Measurements from ENCODE around the gene PSMG2. TPM values are rescaled to one million over a fixed set of nuclear protein-coding genes. Genes with fewer than 3 reads are reported as not detected.

PSMG2 gene
- total RNA-seq (10 to 100 TPM; 49.6 to 60.7 TPM), total RNA-seq (55.6 to 67.3 reads per million in 2 donors)

DNA sequence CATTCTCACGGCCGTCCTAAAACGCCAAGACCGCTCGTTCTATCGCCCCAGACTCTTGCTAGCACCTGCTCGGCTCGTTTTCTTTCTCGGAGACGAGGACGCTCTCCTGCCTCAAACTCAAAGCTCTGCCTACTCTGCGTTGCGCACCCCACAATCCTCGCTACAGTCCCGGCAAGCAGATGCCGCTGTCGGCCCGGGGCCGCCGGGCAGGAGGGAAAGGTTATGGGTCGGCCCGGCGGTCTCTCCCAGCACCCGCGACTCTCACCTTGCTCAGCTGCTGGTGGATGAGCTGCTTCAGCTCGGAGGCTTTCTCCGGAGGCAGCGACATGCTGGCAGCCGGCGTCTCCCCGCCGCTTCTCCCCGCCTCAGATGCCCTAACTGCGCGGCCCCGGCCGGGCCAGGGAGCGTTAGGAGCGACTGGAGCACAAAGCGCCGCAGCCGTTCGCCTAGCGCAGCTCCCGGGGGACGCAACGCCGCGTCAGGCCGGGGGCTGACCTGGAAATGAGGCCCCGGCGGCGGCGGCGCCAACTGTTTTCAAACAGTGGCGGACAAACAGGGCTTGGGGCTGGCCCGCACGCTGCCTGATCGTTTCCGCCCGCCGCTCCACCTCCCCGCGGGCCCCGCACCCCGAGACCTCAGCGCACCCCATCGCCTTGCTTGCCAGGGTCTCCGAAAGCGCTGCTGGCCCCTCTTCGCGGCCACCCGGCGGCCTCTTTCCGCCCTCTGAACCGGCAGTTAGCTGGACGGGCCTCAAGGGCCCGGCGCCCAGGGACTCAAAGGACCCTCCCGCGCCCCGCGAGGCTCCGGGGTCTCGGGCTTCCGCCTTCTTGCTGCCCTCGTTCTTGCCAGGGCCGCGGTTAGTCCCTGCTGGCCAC, at the start of gene PSMG2, which contains the start of gene CEP76:
PSMG2 (plus strand) TSS at position 822 of the 875 bp plus-strand sequence. CDS start 66 bp downstream, outside the sequence.
CEP76 (minus strand) TSS at position 503 of the 875 bp plus-strand sequence; CDS start at position 328, 175 bp downstream.
- Mint-ChIP-seq H3K27ac (peak within 1 kb of the TSS; percentile 97), H3K36me3 (ENCODE audit: low read depth) (peaks cover 7% of the 10 kb centered on the region)
- ATAC-seq, result peak; percentile 83

GRCh38 chr18:12654971-12655370, 47.9 kb upstream of the PSMG2 start:
- H3K4me3 Mint-ChIP-seq, result peak overlapping the region; percentile 64
- no peak overlapping the region for H3K27ac Mint-ChIP-seq
- H3K27me3 Mint-ChIP-seq, result peaks cover 5% of the 10 kb centered on the region
- no peaks in the 10 kb centered on the region for H3K9me3 ChIP-seq (ENCODE audit: control insufficient read depth, low read length, poor library complexity, severe bottlenecking)
- no peak for ATAC-seq
- H3K4me1 Mint-ChIP-seq, result peaks cover 21% of the 10 kb centered on the region
- DNase-seq, result no peak
- H3K36me3 Mint-ChIP-seq (ENCODE audit: low read depth), result no peaks in the 10 kb centered on the region

More for the DNA sequence above, at the start of gene PSMG2, which contains the start of gene CEP76:
- DNase-seq, result peak; percentile 73 to 77 (median 77)
- no peaks in the 10 kb centered on the region for H3K9me3 ChIP-seq (ENCODE audit: control insufficient read depth, low read length, poor library complexity, severe bottlenecking)
- no peaks in the 10 kb centered on the region for H3K27me3 Mint-ChIP-seq
- peaks cover 39% of the 10 kb centered on the region for H3K4me1 Mint-ChIP-seq
- peak within 1 kb of the TSS; percentile 97 for H3K4me3 Mint-ChIP-seq

DNA sequence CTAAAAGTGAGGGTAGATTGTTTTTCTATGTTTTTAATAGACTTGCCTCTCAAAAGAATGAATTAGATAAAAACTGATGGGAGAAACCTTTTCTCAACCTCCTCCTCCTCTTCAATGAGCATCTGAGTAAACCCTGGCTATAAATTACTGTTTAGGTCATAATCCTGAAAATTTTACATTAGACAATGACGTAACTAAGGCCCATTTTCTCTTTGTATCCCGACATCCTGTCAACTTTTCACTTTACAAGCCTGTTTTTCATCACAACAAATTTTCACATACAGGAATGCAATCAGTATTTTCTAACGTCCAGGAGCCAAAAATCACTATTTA, 46.3 kb upstream of the PSMG2 start:
- Mint-ChIP-seq H3K4me3 (peak overlapping the region; percentile 84), H3K27ac (peak overlapping the region; percentile 41)
- no peak for ATAC-seq

DNA sequence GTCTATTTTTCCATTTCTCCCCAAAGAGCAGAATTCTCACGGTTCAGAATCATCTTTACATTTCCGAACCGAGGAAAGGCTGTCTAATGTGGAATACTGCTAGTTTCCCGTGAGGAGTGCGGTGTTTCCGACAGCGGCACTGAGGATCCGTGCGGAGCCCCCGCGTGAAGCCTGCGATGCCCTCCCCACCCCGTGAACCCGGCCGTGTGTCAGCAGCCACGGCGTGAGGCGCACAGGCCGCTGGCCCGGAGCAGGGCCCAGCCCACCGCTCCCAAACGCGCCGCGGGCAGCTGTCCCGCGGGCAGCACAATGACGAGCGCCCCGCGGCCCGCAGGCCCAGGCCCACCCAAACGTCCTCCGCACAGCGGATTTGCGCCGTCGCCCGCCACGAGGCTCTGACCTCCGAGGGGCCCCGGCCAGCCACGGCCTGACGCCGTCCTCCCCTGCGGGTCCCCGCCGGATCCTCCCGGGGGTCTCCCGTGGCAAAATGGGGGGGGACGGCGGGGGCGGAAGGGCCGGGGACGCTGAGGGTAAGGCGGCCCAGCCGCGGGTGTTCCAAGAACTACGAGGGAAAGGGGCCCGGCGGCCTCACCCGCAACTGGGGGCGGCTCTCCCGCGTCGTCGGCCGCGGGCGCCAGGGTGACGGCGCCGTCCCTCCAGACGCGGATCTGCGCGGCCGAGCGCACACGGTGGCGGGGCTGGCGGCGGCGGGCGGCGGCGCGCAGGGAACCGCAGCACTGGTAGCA, 45.7 kb upstream of the PSMG2 start:
- ATAC-seq (peak; percentile 67), DNase-seq (peak in 2 of 3 donors; percentile 6 to 17)
- no peaks in the 10 kb centered on the region for H3K9me3 ChIP-seq (ENCODE audit: control insufficient read depth, low read length, poor library complexity, severe bottlenecking)
- Mint-ChIP-seq H3K27me3 (no peaks in the 10 kb centered on the region), H3K36me3 (ENCODE audit: low read depth) (no peaks in the 10 kb centered on the region), H3K4me3 (peak overlapping the region; percentile 84), H3K27ac (peak overlapping the region; percentile 41), H3K4me1 (peaks cover 19% of the 10 kb centered on the region)

More for the DNA sequence above, 46.3 kb upstream of the PSMG2 start:
- no peaks in the 10 kb centered on the region for H3K9me3 ChIP-seq (ENCODE audit: control insufficient read depth, low read length, poor library complexity, severe bottlenecking)
- H3K36me3 Mint-ChIP-seq (ENCODE audit: low read depth), result no peaks in the 10 kb centered on the region
- peaks cover 4% of the 10 kb centered on the region for H3K27me3 Mint-ChIP-seq
- peaks cover 20% of the 10 kb centered on the region for H3K4me1 Mint-ChIP-seq
- DNase-seq, result no peak

- Mint-ChIP-seq H3K36me3 (ENCODE audit: low read depth) (no peaks in the 10 kb centered on the region), H3K27me3 (no peaks in the 10 kb centered on the region), H3K4me3 (peak within 1 kb of the TSS; percentile 84), H3K27ac (peak within 1 kb of the TSS; percentile 57), H3K4me1 (peaks cover 15% of the 10 kb centered on the region)
- peak; percentile 18 to 42 (median 34) for DNase-seq
- H3K9me3 ChIP-seq (ENCODE audit: control insufficient read depth, low read length, poor library complexity, severe bottlenecking), result no peaks in the 10 kb centered on the region
- ATAC-seq, result peak; percentile 64
Measured at GRCh38 chr18:12657684-12658425, 45.0 kb upstream of the PSMG2 start, which contains the start of gene SPIRE1. Gene SPIRE1, minus strand, starts transcription at chr18:12658107. Its CDS starts 241 bp downstream, at chr18:12657866.

- no peaks in the 10 kb centered on the region for H3K27me3 Mint-ChIP-seq
- H3K27ac Mint-ChIP-seq, result peak overlapping the region; percentile 57
- H3K36me3 Mint-ChIP-seq (ENCODE audit: low read depth), result no peaks in the 10 kb centered on the region
- no peaks in the 10 kb centered on the region for H3K9me3 ChIP-seq (ENCODE audit: control insufficient read depth, low read length, poor library complexity, severe bottlenecking)
- peaks cover 8% of the 10 kb centered on the region for H3K4me1 Mint-ChIP-seq
- peak in 1 of 3 donors; percentile 21 for DNase-seq
- H3K4me3 Mint-ChIP-seq, result peak overlapping the region; percentile 84
- peak; percentile 42 for ATAC-seq
Measured at GRCh38 chr18:12658426-12659138, 44.3 kb upstream of the PSMG2 start.

GRCh38 chr18:12659904-12660605, 42.8 kb upstream of the PSMG2 start:
- no peaks in the 10 kb centered on the region for H3K9me3 ChIP-seq (ENCODE audit: control insufficient read depth, low read length, poor library complexity, severe bottlenecking)
- no peaks in the 10 kb centered on the region for H3K27me3 Mint-ChIP-seq
- ATAC-seq, result peak; percentile 47
- DNase-seq, result no peak
- no peaks in the 10 kb centered on the region for H3K36me3 Mint-ChIP-seq (ENCODE audit: low read depth)
- H3K4me3 Mint-ChIP-seq, result no peak overlapping the region
- peaks cover 7% of the 10 kb centered on the region for H3K4me1 Mint-ChIP-seq
- no peak overlapping the region for H3K27ac Mint-ChIP-seq

DNA sequence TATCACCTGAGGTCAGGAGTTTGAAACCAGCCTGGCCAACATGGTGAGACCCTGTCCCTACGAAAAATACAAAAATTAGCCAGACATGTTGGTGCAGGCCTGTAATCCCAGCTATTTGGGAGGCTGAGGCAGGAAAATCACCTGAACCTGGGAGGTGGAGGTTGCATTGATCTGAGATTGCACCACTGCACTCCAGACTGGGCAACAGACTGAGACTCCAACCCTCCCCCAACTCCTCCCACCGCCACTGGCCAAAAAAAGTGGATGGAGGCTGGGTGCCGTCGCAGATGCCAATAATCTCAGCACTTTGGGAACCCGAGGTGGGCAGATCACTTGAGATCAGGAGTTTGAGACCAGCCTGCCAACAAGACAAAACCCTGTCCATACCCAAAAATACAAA, 34.8 kb upstream of the PSMG2 start:
- no peaks in the 10 kb centered on the region for H3K9me3 ChIP-seq (ENCODE audit: control insufficient read depth, low read length, poor library complexity, severe bottlenecking)
- no peaks in the 10 kb centered on the region for H3K36me3 Mint-ChIP-seq (ENCODE audit: low read depth)
- ATAC-seq (no peak), DNase-seq (no peak)
- no peak overlapping the region for H3K4me3 Mint-ChIP-seq
- no peaks in the 10 kb centered on the region for H3K4me1 Mint-ChIP-seq
- no peak overlapping the region for H3K27ac Mint-ChIP-seq
- no peaks in the 10 kb centered on the region for H3K27me3 Mint-ChIP-seq

DNA sequence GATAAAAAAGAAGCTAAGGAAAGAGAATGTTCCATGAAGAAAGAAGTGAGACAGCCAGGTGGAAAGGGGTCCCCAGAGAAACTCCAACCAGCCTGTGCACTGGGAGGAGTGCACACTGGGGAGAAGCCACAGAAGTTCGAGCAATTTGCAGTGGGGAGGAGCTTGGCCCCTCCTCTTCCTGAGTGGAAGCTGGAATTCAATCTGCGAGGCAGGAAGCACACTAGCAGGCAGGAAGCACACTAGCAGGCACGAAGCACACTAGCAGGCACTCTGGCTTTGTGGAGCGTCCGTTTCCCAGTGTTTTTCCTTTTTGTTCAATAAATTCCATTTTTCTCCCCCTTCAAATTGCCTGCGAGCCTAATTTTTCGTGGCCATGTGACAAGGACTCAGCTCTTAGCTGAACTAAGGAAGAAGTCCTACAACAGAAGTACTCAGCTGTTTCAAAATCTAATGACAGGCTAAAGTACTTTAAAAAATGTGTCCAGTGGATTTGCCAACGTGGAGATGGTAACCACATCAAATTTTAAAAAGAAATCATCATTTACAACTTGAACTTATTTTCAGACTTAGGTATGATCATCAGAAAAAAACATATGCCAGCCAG, 23.6 kb upstream of the PSMG2 start:
- H3K27ac Mint-ChIP-seq, result peak overlapping the region; percentile 49
- peaks cover 4% of the 10 kb centered on the region for H3K4me1 Mint-ChIP-seq
- ATAC-seq (no peak), DNase-seq (no peak)
- H3K9me3 ChIP-seq (ENCODE audit: control insufficient read depth, low read length, poor library complexity, severe bottlenecking), result no peaks in the 10 kb centered on the region
- H3K4me3 Mint-ChIP-seq, result peak overlapping the region; percentile 59
- no peaks in the 10 kb centered on the region for H3K27me3 Mint-ChIP-seq
- no peaks in the 10 kb centered on the region for H3K36me3 Mint-ChIP-seq (ENCODE audit: low read depth)

DNA sequence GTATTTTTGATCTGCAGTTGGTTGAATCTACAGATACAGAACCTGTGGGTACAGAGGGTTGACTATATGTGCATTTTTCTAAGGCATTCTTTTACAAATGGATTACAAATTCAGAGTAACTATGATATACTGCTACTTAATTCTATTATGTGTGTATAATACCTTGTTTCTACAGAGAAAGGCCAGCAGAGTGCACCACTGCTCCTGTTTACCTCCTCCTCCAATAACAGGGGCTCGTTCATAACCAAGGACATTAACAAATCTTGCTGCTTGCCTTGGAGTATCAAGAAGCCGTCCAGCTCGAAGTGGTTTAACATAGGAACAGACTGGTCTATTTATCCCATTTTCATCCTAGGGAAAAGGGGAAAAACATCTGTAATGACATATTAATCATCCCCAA, 16.7 kb upstream of the PSMG2 start:
- no peaks in the 10 kb centered on the region for H3K36me3 Mint-ChIP-seq (ENCODE audit: low read depth)
- H3K4me3 Mint-ChIP-seq, result no peak overlapping the region
- ATAC-seq, result no peak

DNA sequence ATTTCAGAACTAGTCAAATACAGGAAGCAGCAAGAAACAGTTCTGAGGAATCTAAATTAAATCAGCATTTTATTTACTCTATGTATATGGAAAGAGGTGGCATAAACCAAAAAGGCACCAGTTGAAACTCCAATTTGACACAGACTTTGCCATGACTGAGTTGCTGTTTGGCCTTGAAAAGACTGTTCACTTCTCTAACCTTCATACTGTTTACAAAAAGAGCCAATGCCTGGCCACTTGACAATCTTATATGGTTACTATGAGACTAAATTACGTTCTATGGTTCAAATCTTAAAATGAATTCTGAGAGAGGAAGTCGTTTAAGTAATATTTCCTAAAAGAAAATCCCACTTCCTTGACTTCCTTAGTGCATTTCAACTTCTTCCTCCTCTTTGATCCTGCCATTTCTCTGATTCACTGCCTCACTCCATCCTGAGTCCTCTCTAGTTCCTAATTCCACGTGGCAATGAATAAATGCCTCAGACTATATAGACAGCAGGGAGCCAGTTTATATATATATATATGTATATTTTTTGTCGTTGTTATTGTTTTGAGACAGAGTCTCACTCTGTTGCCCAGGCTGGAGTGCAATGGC, 13.5 kb upstream of the PSMG2 start:
- Mint-ChIP-seq H3K36me3 (ENCODE audit: low read depth) (peaks cover 5% of the 10 kb centered on the region), H3K27ac (no peak overlapping the region), H3K27me3 (no peaks in the 10 kb centered on the region), H3K4me3 (no peak overlapping the region), H3K4me1 (peaks cover 8% of the 10 kb centered on the region)
- no peaks in the 10 kb centered on the region for H3K9me3 ChIP-seq (ENCODE audit: control insufficient read depth, low read length, poor library complexity, severe bottlenecking)
- no peak for DNase-seq
- no peak for ATAC-seq

More for the DNA sequence above, 16.7 kb upstream of the PSMG2 start:
- Mint-ChIP-seq H3K27ac (no peak overlapping the region), H3K4me1 (no peaks in the 10 kb centered on the region), H3K27me3 (no peaks in the 10 kb centered on the region)
- no peaks in the 10 kb centered on the region for H3K9me3 ChIP-seq (ENCODE audit: control insufficient read depth, low read length, poor library complexity, severe bottlenecking)
- DNase-seq, result no peak
